H1 (cell line): Measurements from ENCODE around the gene ENO2.

Experiments
- ATF2 ChIP-seq: IDR thresholded peaks from 2 replicates; pipeline ENCODE4 v1.6.1; 2012; ENCODE audit warnings: low read length, inconsistent platforms
- CTCF ChIP-seq, 3 experiments: IDR thresholded peaks; 1 replicate in 2 of 3; 2 replicates in 1 of 3; pipeline versions ENCODE4 v1.5.1 to v1.6.1; 2011; ENCODE audit warnings: low read length in 3 of 3, mild to moderate bottlenecking in 3 of 3, inconsistent platforms in 2 of 3, low read depth in 1 of 3, moderate library complexity in 1 of 3; ENCODE audit not compliant: insufficient read depth in 1 of 3; ENCODE audit errors: control extremely low read depth in 1 of 3
- POLR2A ChIP-seq, 2 experiments: IDR thresholded peaks; 1 replicate in 1 of 2; 2 replicates in 1 of 2; pipeline ENCODE4 v1.6.1; 2011; ENCODE audit warnings: low read depth in 2 of 2, low read length in 2 of 2, mild to moderate bottlenecking in 2 of 2; ENCODE audit errors: control extremely low read depth in 1 of 2
- POLR2AphosphoS5 ChIP-seq: IDR thresholded peaks from 2 replicates; pipeline ENCODE4 v1.6.1; 2011; ENCODE audit warnings: low read depth, low read length
- SRF ChIP-seq: IDR thresholded peaks from 2 replicates; pipeline ENCODE4 v1.6.1; 2011; ENCODE audit warnings: mild to moderate bottlenecking, low read depth, low read length, moderate library complexity
- TAF1 ChIP-seq: IDR thresholded peaks from 2 replicates; pipeline ENCODE4 v1.6.1; 2011; ENCODE audit warnings: mild to moderate bottlenecking, low read depth, low read length
- TF ChIP-seq, protein P1 (sequence below): IDR thresholded peaks from 2 replicates; pipeline ENCODE4 v1.6.1; 2012; ENCODE audit warnings: inconsistent platforms

GRCh38 chr12:6902448-6902847 is 11.9 kb upstream of the ENO2 start:
- no peak for TF ChIP-seq POLR2A (IDR thresholded peaks at IDR 0.05; ENCODE audit: control extremely low read depth in 1 of 2, low read depth in 2 of 2, low read length in 2 of 2)
- no peak for TF ChIP-seq SRF
- TF ChIP-seq, protein P1, sequence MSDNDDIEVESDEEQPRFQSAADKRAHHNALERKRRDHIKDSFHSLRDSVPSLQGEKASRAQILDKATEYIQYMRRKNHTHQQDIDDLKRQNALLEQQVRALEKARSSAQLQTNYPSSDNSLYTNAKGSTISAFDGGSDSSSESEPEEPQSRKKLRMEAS, result no peak
- no peak for TF ChIP-seq POLR2AphosphoS5
- no peak for TF ChIP-seq CTCF (IDR thresholded peaks at IDR 0.05; ENCODE audit: control extremely low read depth in 1 of 3, insufficient read depth in 1 of 3, low read depth in 1 of 3, low read length in 3 of 3)
- TF ChIP-seq TAF1, result no peak
- no peak for TF ChIP-seq ATF2
